HG03108 (cell line): Measurements from ENCODE around the gene OR9K2.
"Not testable (repeated sequence)": the region's sequence is repeated elsewhere in the genome, so short reads cannot be mapped to it uniquely, and the experiment has no call there.

Experiments
- ATAC-seq: cut with Tn5 transposase; IDR thresholded peaks from one replicate; pipeline ENCODE4 v1.9.1; 2021; ENCODE audit warnings: moderate library complexity; ENCODE audit not compliant: unreplicated experiment

OR9K2 gene

DNA sequence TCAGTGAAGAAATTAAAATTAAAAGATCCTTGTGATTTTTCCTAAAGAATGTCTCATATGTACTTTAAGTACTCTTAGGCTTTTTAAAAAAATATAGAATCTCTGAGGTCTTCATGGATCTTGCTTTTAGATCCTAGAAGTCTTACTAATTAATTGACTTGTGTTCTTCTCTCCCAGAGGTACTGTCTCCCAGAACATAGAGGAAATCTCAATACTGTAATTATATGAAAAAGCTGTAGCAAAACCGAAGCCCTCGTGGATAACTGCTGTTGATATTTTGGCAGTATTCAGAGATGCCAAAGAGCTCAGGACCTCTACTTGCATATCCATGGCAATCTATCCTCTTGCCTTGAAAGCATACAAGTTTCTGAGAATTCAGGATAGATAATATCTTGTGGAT, at the start of gene OR9K2:
TSS of gene OR9K2 (plus strand) at position 301 of the 400 bp plus-strand sequence. CDS start 3,429 bp downstream, outside the sequence.
- ATAC-seq = no peak

GRCh38 chr12:55092579-55092978, 33.6 kb upstream of the OR9K2 start:
- no peak for ATAC-seq

DNA sequence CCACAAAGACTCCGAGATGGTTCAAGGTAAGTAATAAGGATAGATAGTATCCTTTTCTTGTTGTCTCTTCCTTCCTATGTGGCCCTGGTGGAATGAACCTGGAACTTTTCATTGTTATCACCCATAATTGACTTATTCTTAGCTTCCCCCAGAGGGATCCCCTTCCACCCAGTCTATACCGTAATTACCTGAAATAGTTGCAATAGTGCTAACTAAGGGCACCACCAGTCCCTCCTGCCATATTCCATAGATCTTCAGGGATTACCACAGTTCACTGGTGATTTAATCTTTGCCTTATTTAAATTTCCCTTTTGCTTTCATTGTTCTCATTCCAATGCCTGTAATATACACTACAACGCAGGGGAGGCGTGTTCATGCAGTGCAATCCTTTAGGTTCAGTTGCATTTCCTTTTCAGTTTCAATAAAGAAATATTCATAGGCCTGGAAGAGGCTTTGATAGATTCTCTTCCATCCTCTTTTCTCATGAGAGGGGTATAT, 13.8 kb upstream of the OR9K2 start:
- ATAC-seq = no peak

- ATAC-seq = no peak
Measured at GRCh38 chr12:55116152-55116551, 10.1 kb upstream of the OR9K2 start.

GRCh38 chr12:55132816-55133215, 6.6 kb downstream of the OR9K2 start:
- ATAC-seq = no peak

GRCh38 chr12:55142669-55143565, 16.7 kb downstream of the OR9K2 start:
- ATAC-seq = no peak

DNA sequence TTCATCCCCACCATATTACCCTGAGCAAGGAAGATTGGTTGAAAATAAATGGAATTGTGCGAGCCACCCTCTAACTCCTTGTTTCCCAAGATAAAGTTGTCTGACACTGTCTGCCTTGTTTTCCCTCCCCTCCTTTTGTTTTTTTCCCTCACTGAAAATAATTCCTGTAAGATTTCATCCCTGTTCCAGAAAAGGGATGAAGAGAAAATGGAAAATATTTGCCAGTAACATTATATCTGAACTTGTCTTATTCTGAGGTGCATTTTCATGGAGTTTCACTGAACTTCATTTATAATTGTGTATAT, 17.3 kb downstream of the OR9K2 start:
- ATAC-seq = no peak

DNA sequence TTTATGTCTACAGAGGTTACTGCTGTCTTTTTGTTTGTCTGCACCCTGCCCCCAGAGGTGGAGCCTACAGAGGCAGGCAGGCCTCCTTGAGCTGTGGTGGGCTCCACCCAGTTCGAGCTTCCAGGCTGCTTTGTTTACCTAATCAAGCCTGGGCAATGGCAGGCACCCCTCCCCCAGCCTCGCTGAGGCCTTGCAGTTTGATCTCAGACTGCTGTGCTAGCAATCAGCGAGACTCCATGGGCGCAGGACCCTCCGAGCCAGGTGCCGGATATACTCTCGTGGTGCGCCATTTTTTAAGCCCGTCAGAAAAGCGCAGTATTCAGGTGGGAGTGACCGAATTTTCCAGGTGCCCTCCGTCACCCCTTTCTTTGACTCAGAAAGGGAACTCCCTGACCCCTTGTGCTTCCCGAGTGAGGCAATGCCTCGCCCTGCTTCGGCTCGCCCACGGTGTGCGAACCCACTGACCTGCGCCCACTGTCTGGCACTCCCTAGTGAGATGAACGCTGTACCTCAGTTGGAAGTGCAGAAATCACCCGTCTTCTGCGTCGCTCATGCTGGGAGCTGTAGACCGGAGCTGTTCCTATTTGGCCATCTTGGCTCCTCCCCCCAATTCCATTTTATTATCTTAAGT, 40.9 kb downstream of the OR9K2 start:
- ATAC-seq = not testable (repeated sequence)

- ATAC-seq = no peak
Measured at GRCh38 chr12:55171445-55171844, 45.2 kb downstream of the OR9K2 start.

DNA sequence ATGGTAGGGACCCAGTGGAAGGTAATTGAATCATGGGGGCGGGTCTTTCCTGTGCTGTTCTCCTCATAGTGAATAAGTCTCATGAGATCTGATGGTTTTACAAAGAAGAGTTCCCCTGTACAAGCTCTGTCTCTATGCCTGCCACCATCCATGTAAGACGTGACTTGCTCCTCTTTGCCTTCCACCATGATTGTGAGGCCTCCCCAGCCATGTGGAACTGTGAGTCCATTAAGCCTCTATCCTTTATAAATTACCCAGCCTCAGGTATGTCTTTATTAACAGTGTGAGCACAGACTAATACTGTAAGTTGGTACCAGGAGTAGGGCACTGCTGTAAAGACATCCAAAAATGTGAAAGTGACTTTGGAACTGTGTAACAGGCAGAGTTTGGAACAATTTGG, 45.6 kb downstream of the OR9K2 start:
- ATAC-seq = not testable (repeated sequence)

DNA sequence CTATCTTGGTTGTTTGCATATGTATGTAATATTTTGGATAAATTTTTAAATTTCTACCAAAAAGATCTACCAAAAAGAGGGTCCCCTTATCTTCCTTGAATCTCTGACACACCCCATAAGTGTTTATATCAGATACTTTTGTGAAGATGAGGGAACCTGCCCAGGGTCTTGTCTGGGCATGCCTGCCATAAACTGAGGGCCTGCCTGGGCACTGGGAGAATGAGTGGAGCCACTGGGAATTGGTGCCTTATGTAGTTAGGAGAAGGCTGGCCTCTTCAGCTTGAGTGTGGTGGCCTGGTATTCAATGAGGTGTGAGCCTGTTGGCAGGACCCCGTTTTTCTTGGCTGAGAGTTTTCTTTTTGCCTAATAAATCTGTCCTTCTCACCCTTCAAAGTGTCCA, 46.5 kb downstream of the OR9K2 start:
- no peak for ATAC-seq

DNA sequence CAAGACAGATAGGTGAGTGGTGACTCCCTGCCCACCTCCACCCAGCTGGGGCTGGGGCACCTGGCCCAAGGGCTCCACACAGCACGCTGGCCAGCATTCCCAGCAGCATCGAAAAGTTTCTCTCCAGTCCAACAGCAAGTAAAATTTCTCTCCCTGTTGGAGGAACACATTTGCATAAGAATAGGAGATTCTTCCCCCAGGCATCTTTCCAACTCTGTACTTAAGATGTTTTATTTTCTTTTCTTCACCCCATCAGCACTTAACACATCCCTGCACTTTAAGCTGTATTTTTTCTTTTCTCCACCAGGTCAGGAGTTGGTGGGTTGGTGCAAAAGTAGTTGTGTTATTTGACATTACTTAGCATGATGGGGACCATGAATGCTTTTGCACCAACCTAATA, 47.2 kb downstream of the OR9K2 start:
- no peak for ATAC-seq
